Measurements from ENCODE around the gene PAIP2B. TPM values are rescaled to one million over a fixed set of nuclear protein-coding genes. Genes with fewer than 3 reads are reported as not detected.

The PAIP2B gene
- total RNA-seq, 1 donor from 2014 or later, result 25.1 TPM

- no peaks in the 10 kb centered on the region for H3K9me3 Mint-ChIP-seq (ENCODE audit: low read depth)
- H3K27me3 Mint-ChIP-seq, result peaks cover 4% of the 10 kb centered on the region
- no peak for DNase-seq (ENCODE audit: low spot score, unreplicated experiment)
- no peaks in the 10 kb centered on the region for H3K4me1 Mint-ChIP-seq (ENCODE audit: low read depth)
- peaks cover 24% of the 10 kb centered on the region for H3K36me3 Mint-ChIP-seq (ENCODE audit: insufficient read depth)
- TF ChIP-seq, protein P1, sequence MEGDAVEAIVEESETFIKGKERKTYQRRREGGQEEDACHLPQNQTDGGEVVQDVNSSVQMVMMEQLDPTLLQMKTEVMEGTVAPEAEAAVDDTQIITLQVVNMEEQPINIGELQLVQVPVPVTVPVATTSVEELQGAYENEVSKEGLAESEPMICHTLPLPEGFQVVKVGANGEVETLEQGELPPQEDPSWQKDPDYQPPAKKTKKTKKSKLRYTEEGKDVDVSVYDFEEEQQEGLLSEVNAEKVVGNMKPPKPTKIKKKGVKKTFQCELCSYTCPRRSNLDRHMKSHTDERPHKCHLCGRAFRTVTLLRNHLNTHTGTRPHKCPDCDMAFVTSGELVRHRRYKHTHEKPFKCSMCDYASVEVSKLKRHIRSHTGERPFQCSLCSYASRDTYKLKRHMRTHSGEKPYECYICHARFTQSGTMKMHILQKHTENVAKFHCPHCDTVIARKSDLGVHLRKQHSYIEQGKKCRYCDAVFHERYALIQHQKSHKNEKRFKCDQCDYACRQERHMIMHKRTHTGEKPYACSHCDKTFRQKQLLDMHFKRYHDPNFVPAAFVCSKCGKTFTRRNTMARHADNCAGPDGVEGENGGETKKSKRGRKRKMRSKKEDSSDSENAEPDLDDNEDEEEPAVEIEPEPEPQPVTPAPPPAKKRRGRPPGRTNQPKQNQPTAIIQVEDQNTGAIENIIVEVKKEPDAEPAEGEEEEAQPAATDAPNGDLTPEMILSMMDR (IDR thresholded peaks at IDR 0.05; ENCODE audit: unreplicated experiment), result no peak
- H3K27ac Mint-ChIP-seq, result no peak overlapping the region
- H3K4me3 Mint-ChIP-seq (ENCODE audit: low read depth), result no peak overlapping the region
These were observed 76.7 kb downstream of the PAIP2B start for GRCh38 chr2:71150082-71150816.

DNA sequence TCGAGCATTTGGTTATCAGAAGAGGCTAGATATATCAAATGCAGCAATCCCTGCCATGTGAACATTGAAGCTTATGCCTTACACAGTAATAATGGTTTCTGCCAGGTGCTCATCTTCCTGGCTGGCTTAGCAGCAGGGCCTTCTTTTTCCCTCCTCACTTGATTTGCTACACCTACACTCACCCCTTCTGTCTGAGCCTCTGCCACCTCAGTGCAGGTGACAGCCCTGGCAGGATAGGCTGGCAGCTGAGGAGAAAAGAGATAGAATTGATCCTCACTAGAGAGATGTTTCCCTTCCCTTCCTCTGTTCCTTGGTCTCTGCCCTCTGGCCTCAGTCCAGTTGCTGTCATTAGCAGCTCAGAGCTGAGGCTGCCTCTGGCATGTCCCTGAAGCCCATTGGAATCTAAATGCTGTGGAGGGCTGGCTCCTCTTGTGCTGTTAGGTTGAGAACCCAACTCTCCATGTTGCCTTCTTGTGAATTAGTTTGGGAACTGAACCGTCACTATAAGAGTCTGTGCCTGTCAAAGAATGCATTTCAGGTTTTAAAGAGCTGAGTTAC, 78.3 kb downstream of the PAIP2B start:
- no peaks in the 10 kb centered on the region for H3K4me1 Mint-ChIP-seq (ENCODE audit: low read depth)
- no peaks in the 10 kb centered on the region for H3K27me3 Mint-ChIP-seq
- TF ChIP-seq, protein P1 (IDR thresholded peaks at IDR 0.05; ENCODE audit: unreplicated experiment), result no peak
- no peak overlapping the region for H3K4me3 Mint-ChIP-seq (ENCODE audit: low read depth)
- no peak for DNase-seq (ENCODE audit: low spot score, unreplicated experiment)
- peak overlapping the region; percentile 30 for H3K27ac Mint-ChIP-seq
- no peaks in the 10 kb centered on the region for H3K9me3 Mint-ChIP-seq (ENCODE audit: low read depth)
- peaks cover 33% of the 10 kb centered on the region for H3K36me3 Mint-ChIP-seq (ENCODE audit: insufficient read depth)

DNA sequence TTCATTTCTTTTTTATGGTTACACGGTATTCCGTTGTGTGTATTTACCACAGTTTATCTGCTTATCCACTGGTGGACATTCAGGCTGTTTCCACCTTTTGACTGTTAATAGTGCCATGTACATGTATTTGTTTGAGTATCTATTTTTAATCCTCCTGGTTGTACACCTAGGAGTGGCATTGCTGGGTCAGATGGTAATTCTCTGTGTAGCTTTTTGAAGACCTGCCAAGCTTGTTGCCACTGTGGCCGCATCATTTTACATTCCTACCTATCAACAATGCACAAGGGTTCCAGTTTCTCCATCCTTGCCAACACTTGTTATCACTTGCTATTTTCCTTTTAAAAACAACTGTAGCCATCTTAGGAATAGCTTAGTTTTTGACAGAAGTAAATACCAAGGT, 83.1 kb downstream of the PAIP2B start:
- TF ChIP-seq, protein P1 (IDR thresholded peaks at IDR 0.05; ENCODE audit: unreplicated experiment), result no peak
- Mint-ChIP-seq H3K4me3 (ENCODE audit: low read depth) (no peak overlapping the region), H3K9me3 (ENCODE audit: low read depth) (no peaks in the 10 kb centered on the region), H3K4me1 (ENCODE audit: low read depth) (no peaks in the 10 kb centered on the region), H3K36me3 (ENCODE audit: insufficient read depth) (peaks cover 34% of the 10 kb centered on the region), H3K27ac (no peak overlapping the region), H3K27me3 (no peaks in the 10 kb centered on the region)
- no peak for DNase-seq (ENCODE audit: low spot score, unreplicated experiment)

- H3K27ac Mint-ChIP-seq, result no peak overlapping the region
- no peaks in the 10 kb centered on the region for H3K27me3 Mint-ChIP-seq
- no peaks in the 10 kb centered on the region for H3K9me3 Mint-ChIP-seq (ENCODE audit: low read depth)
- no peak for DNase-seq (ENCODE audit: low spot score, unreplicated experiment)
- no peak overlapping the region for H3K4me3 Mint-ChIP-seq (ENCODE audit: low read depth)
- TF ChIP-seq, protein P1 (IDR thresholded peaks at IDR 0.05; ENCODE audit: unreplicated experiment), result no peak
- H3K36me3 Mint-ChIP-seq (ENCODE audit: insufficient read depth), result peaks cover 19% of the 10 kb centered on the region
- no peaks in the 10 kb centered on the region for H3K4me1 Mint-ChIP-seq (ENCODE audit: low read depth)
These were observed 90.7 kb downstream of the PAIP2B start for GRCh38 chr2:71136174-71136573.

DNA sequence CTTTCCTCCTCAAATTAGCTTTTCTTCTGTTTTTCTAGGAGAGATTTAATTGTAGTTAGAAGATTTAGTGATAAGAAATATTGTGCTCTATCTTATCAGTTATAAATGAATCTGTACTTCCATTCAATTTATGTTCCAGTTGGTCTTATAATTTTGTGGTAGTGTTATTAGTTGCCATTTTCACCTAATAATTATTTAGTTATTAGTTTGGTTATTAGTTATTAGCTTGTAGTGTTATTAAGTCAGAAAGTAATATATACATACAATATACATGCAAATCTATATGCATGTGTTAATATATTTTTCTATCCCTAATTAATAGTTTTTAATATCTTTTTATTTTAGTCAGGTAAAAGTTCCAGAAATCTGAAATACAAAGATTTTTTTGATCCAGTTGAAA, 93.3 kb downstream of the PAIP2B start:
- no peaks in the 10 kb centered on the region for H3K9me3 Mint-ChIP-seq (ENCODE audit: low read depth)
- no peak overlapping the region for H3K27ac Mint-ChIP-seq
- TF ChIP-seq, protein P1 (IDR thresholded peaks at IDR 0.05; ENCODE audit: unreplicated experiment), result no peak

More for the DNA sequence above, 93.3 kb downstream of the PAIP2B start:
- no peak overlapping the region for H3K4me3 Mint-ChIP-seq (ENCODE audit: low read depth)
- H3K36me3 Mint-ChIP-seq (ENCODE audit: insufficient read depth), result peaks cover 13% of the 10 kb centered on the region
- no peaks in the 10 kb centered on the region for H3K27me3 Mint-ChIP-seq
- peaks cover 1% of the 10 kb centered on the region for H3K4me1 Mint-ChIP-seq (ENCODE audit: low read depth)
- DNase-seq (ENCODE audit: low spot score, unreplicated experiment), result no peak

Other genes starting within 250 kb of the PAIP2B start
- gene ANKRD53, start 248.5 kb downstream of the PAIP2B start, total RNA-seq, result 3.7 and 5.4 TPM in 2 replicates
- gene TEX261, start 232.2 kb downstream of the PAIP2B start, total RNA-seq, result 35.4 and 36.9 TPM in 2 replicates
- gene NAGK, start 158.5 kb downstream of the PAIP2B start, total RNA-seq, result 115 and 127 TPM in 2 replicates
- gene MCEE, start 96.9 kb downstream of the PAIP2B start, total RNA-seq, result 14.4 and 15.2 TPM in 2 replicates
- 55.4 and 69.2 TPM in 2 replicates for gene MPHOSPH10, start 96.5 kb downstream of the PAIP2B start, total RNA-seq
- gene ZNF638, start 104.7 kb upstream of the PAIP2B start, total RNA-seq, result 213 and 216 TPM in 2 replicates
- gene DYSF, start 226.5 kb upstream of the PAIP2B start, total RNA-seq, result 1.4 and 1.6 TPM in 2 replicates

All from progenitor cell of endocrine pancreas (in vitro differentiated cells).